Measurements from ENCODE around the gene NXPH4.

Gene NXPH4

DNA sequence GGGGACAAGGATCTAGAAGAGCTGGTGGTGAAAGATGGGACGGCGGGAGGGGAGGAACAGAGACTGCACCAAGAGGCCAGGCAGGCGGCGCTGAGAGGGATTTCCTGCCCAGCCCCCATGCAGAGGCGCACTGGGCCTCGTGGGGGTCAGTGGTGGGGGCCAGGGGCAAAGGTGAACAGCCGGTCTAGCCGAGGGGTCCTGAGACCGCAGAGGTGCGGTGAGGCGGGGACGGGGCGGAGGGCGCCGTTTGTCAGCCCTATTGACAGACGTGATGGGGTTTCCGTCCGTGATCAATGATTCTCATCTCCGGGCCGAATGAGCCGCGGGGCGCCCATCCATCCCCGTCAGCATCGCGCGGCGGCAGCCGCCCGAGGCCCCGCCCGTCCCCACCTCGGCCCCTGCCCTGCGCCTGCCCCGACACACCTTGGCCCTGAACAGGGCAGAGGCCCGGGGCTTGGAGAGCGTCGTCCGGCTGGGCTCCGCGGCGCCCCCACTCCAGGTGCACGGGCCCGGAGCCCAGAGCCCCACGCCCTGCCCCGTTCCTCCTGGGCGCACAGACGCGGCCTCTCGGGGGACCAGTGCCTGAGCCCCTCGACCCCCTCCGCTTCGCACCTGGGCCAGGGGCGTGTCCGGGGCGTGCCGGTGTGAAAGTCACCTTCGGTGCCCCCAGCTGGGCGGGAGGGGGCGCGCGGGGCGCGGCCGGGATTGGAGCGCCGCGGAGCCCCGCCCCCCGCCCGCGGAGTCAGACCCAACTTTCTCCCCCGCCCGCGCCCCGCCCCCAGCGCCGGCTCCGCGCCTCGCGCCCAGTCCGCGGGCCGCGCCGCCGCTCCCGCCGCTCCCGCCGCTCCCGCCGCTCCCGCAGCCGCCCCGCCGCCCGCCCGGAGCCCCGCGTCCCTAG, at the start of gene NXPH4:
Gene NXPH4, plus strand, starts transcription at position 781 of the 898 bp plus-strand sequence. CDS start 176 bp downstream, outside the sequence.
- DNase-seq = peak; percentile 41

DNA sequence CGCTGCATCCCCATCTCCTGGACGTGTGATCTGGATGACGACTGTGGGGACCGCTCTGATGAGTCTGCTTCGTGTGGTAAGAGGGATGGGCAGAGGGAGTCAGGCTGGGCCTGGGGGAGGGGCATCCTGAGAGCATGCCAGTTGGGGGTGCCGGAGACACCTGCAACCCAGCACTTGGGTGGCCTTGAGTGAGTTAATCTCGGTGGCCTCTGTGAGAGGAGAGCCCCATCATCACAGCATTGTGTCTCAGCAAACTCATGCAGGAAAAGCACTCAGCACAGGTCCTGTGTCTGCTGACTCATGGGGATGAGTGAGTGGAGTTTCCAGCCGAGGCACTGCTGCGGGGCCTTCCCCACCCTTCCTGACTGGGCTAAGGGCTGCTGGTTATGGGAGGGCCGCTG, 49.6 kb upstream of the NXPH4 start:
- no peak for DNase-seq

DNA sequence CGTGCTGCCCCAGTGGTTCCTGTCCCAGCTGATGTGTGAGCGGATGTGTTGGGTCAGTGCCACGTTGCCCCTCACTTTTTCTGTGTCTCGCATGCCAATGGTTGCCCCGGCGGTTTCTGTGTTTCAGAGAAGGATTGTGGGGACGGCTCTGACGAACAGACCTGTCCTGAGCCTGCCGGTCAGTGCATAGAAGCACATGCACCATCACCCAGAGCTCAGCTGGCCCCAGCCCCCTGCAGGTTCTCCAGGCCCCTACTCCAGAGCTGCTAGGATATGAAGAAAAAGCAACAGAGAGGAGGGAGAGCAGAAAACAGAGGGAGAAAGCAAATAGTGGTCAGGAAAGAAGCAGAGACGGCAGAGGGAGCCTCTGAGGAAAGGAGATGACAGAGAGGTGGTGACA, 48.5 kb upstream of the NXPH4 start:
- DNase-seq = no peak

- DNase-seq = no peak
Observed at GRCh38 chr12:57169046-57169795, 47.4 kb upstream of the NXPH4 start.

GRCh38 chr12:57169969-57170368, 46.6 kb upstream of the NXPH4 start:
- DNase-seq = no peak

GRCh38 chr12:57170408-57170807, 46.2 kb upstream of the NXPH4 start:
- no peak for DNase-seq

- no peak for DNase-seq
Observed at GRCh38 chr12:57170927-57171326, 45.7 kb upstream of the NXPH4 start.

DNA sequence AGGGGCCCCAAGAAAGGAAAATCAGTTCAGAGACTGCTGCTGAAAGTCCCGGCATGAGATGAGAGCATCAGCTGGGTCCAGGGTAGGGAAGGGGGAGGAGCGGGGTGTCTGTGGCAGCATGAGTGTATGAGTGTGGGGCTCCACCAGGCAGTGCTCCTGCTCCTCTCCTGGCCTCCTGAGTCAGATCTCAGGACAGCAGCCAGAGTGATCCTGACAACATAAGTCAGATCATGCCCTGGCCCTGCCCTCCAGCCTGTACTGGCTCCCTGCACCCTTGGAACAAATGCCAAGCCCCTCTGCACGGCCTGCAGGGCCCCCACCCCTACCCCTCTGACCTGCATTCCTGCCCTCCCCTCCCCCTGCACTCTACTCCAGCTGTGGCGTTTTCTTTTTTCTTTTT, 44.9 kb upstream of the NXPH4 start:
- DNase-seq = no peak

GRCh38 chr12:57173089-57173488, 43.5 kb upstream of the NXPH4 start:
- DNase-seq = no peak

GRCh38 chr12:57173683-57174082, 42.9 kb upstream of the NXPH4 start:
- no peak for DNase-seq

- peak; percentile 90 for DNase-seq
Observed at GRCh38 chr12:57175428-57176138, 41.0 kb upstream of the NXPH4 start.

DNA sequence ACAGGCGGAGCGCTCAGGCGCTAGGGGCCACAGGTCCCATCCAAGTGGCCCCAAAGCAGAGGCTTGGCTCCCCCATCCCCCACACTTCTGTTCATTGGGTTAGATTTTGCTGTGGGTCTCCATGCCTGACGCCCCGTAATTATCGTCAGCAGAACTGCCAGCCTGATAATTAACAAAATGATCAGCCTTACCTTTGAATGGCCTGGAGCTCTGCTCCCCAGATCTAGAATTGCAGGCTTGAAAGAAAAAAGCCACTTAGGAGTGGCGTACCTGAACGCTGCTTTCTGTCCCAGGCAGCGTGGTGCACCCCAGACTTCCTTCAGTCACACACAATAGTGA, 40.5 kb upstream of the NXPH4 start:
- DNase-seq = no peak

DNA sequence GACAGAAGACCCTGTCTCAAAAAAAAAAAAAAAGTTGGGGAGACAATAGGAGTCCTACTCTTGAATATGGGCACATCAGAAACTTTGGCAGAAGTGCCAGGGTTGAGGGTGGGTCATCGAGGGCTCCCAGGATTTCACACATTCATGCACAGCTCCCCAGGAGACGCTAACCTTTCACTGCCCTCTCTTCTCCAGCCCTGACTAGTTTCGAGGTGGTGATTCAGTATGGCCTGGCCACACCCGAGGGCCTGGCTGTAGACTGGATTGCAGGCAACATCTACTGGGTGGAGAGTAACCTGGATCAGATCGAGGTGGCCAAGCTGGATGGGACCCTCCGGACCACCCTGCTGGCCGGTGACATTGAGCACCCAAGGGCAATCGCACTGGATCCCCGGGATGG, 39.7 kb upstream of the NXPH4 start:
- DNase-seq = no peak

GRCh38 chr12:57177354-57177753, 39.2 kb upstream of the NXPH4 start:
- no peak for DNase-seq

- no peak for DNase-seq
Observed at GRCh38 chr12:57178213-57178612, 38.4 kb upstream of the NXPH4 start.

DNA sequence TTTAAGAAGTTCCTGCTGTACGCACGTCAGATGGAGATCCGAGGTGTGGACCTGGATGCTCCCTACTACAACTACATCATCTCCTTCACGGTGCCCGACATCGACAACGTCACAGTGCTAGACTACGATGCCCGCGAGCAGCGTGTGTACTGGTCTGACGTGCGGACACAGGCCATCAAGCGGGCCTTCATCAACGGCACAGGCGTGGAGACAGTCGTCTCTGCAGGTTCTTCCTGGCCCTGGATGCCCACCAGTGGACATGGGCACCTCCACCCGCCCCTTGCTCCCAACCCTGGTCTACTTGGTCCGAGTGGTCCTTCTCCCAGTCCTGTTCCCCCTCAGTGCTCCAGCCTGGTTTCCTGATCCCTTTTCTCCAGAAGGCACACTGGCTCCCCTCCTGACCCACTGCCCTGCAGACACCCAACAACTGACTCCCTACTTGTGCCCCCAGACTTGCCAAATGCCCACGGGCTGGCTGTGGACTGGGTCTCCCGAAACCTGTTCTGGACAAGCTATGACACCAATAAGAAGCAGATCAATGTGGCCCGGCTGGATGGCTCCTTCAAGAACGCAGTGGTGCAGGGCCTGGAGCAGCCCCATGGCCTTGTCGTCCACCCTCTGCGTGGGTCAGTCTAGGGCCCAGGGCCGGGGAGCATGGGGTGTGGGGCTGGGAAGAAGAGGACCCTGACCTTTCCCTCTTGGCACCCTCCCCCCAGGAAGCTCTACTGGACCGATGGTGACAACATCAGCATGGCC, 37.1 kb upstream of the NXPH4 start:
- DNase-seq = no peak

GRCh38 chr12:57180321-57180989, 36.1 kb upstream of the NXPH4 start:
- no peak for DNase-seq

- DNase-seq = no peak
Observed at GRCh38 chr12:57181072-57181471, 35.5 kb upstream of the NXPH4 start.

DNA sequence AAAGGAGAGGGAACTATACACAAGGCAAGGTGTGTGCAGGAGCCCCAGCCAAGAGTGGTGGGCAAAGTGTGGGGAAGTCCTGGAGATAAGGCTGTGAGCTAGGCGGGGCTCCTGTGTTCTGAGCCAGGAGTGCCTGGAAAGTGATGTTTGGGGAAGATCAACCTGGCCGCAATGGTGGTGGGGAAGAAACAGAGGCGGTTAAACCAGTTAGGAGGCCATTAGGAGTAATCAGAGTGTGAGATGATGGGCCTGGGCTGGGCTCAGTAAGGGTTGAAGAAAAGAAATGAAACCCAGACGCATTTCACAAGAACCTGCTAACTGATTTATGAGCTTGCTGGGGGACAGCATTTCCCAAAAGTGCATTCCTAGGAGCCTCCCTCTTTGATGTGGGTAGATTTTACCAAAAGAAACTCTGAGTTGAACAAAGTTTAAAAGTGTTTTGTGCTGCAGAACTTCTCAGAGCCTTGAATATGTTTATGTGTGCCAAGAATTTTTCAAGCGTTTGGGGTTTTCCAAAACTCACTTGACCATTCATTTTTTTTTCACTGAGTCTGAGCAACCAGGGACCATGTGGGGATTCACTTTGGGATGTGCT, 34.9 kb upstream of the NXPH4 start:
- DNase-seq = no peak

- peak; percentile 48 for DNase-seq
Observed at GRCh38 chr12:57182918-57183575, 33.5 kb upstream of the NXPH4 start.
